ENCODE measurements around the gene NEK1.

NEK1 gene

GRCh38 chr4:169383724-169384123 lies 228.7 kb downstream of the NEK1 start:
- in situ Hi-C loops (cut with MboI; ENCODE audit: low sequenced_read_pairs): no loop called here

DNA sequence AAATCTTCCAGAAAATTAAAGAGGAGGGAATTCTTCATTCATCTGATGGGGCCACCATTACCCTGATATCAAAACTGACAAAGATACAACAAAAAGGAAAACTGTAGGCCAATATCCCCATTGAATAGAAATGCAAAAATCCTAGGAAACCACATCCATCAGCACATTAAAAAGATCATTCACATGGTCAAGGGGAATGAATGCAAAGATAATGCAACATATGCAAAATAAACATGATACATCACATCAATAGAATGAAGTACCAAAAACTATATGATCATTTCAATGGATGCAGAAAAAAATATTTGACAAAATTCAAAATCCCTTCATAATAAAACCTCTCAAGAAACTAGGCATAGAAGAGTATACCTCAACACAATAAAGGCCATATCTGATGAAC lies 232.7 kb downstream of the NEK1 start:
- in situ Hi-C loops (cut with MboI; ENCODE audit: low sequenced_read_pairs): no loop called here

GRCh38 chr4:169377367-169377766 lies 235.0 kb downstream of the NEK1 start:
- in situ Hi-C loops (cut with MboI; ENCODE audit: low sequenced_read_pairs): no loop called here

DNA sequence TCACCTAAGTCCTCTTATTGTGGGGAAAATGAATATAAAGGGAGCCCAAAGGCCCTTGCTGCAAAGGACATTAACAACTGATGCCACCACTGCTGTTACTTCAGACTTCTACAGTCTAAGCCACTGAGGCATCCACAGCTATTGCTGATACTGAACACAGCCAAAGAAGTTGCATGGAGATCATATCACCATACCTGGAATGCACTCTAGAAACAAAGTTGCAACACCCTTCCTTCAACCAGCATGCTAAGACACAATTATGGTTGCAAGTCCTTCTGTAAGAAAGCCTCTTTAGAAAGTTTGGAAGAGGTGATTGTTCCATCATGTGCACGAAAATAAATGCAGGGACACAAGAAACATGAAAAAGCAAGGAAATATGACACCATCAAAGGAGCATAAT lies 236.0 kb downstream of the NEK1 start:
- in situ Hi-C loops (cut with MboI; ENCODE audit: low sequenced_read_pairs): no loop called here

GRCh38 chr4:169372791-169373190 lies 239.6 kb downstream of the NEK1 start:
- in situ Hi-C loops (cut with MboI; ENCODE audit: low sequenced_read_pairs): no loop called here

DNA sequence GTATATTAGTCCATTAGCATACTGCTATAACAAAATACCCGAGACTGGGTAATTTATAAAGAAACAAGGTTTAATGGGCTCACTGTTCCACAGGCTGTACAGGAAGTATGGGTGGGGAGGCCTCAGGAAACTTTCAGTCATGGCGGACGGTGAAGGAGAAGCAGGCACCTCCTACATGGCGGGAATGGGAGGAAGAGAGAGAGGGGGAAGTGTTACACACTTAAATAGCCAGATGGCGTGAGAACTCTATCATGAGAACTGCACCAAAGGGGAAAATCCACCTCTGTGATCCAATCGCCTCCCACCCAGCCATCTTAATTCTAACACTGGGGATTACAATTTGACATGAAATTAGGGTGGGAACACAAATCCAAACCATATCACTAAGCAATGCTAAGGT lies 242.7 kb downstream of the NEK1 start:
- in situ Hi-C loops (cut with MboI; ENCODE audit: low sequenced_read_pairs): no loop called here

DNA sequence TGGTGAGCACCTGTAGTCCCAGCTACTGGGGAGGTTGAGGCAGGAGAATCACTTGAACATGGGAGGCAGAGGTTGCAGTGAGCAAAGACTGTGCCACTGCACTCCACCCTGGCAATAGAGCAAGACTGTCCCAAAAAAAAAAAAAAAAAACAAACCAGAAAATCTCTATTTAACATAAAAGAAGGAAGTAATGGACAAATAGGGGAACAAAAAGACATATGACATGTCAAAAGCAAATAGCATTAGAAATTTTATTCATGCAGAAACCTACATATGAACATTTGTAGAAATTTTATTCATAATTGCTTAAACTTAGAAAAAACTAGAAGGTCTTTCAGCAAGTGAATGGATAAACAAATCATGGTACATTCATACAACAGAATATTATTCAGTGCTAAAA lies 244.6 kb downstream of the NEK1 start:
- in situ Hi-C loops (cut with MboI; ENCODE audit: low sequenced_read_pairs): no loop called here

DNA sequence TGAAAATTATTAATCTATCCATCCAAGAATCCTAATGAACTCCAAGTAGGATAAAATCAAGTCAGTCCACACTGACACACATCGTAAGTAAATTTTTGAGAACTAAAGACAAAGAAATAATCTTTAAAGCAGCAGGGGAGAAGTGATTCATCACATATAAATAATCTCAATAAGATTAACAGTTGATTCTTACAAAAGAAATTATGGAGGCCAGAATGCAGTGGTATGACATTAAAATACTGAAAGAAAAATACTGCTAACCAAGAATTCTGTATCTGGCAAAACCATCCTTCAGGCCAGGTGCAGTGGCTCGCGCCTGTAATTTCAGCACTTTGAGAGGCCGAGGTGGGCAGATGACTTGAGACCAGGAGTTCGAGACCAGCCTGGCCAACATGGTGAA lies 245.6 kb downstream of the NEK1 start:
- in situ Hi-C loops (cut with MboI; ENCODE audit: low sequenced_read_pairs): no loop called here

DNA sequence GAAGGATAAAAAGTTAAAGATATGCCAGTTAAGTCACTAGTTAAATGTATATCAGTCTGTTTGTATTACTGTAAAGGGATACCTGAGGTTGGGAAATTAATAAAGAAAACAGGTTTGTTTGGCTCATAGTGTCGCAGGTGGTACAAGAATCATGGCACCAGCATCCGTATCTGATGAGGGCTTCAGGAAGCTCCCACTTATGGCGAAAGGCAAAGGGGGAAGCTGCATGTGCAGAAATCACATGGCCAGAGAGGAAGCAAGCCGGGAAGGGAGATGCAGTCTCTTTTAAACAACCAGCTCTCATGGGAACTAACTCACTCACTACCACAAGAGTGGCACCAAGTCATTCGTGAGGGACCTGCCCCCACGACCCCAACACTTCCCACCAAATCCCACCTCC lies 249.8 kb downstream of the NEK1 start:
- in situ Hi-C loops (cut with MboI; ENCODE audit: low sequenced_read_pairs): no loop called here

- in situ Hi-C loops (cut with MboI; ENCODE audit: low sequenced_read_pairs): no loop called here
These were observed 250.6 kb downstream of the NEK1 start for GRCh38 chr4:169361756-169362155.

GRCh38 chr4:169359961-169360360 lies 252.4 kb downstream of the NEK1 start:
- in situ Hi-C loops (cut with MboI; ENCODE audit: low sequenced_read_pairs): no loop called here

GRCh38 chr4:169352360-169352759 lies 260.0 kb downstream of the NEK1 start:
- in situ Hi-C loops (cut with MboI; ENCODE audit: low sequenced_read_pairs): no loop called here

DNA sequence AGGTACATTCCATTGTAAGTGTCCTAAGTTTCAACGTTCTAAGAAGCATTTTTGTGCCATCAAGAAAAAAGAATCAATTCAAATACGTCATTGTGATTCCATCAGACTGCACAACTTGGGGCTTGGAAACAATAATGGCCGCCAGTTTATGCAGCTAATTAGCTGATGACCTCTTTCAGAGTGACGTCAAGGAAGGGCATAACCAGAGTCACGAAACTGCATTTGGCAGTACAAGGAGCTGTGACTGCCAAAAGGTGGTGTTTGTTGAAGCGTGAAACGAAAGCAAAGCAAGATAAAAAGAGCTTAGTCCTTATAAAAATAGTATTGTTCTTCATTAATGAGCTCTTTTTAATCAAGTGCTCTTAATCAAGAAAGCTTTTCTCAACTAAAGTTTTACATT lies 260.5 kb downstream of the NEK1 start:
- in situ Hi-C loops (cut with MboI; ENCODE audit: low sequenced_read_pairs): no loop called here

DNA sequence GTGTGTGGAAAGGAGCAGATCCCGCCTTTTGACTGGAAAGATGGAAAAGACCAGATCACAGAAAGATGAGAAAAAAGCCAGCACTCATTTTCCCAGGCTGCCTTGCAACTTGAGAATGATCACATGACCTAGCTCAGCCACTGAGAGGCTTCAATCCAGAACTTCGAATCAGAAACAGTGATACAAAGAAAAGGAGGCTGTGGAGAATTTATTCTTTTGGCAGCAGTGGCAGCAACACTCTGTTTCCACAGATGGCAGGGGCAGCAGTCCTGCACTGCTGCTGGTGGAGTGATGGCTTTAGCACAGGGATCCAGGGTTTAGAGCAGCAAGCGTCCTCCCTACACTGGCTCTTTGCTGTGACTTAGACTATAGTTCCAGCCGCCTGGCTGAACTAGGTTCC lies 263.8 kb downstream of the NEK1 start:
- in situ Hi-C loops (cut with MboI; ENCODE audit: low sequenced_read_pairs): no loop called here

GRCh38 chr4:169346840-169347239 lies 265.5 kb downstream of the NEK1 start:
- in situ Hi-C loops (cut with MboI; ENCODE audit: low sequenced_read_pairs): no loop called here

DNA sequence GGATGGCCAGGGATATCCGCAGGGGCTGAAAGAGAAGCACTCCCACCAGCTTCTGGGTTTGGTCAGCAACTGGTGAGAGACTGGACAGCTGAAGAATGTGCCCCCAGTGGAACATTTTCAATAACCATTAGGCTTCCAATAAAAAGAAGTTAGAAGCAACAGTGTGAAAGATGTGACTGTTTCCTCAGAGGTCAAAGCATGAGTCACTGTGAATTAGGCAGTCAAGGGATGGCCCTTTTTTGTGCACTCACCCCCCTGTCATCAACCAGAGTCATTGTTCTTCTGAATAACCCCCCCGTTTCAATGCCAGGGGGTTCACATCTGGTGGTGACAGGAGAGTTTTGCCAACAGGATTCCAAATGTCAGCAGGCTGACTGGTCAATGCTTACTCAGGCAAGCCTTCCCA lies 267.1 kb downstream of the NEK1 start:
- in situ Hi-C loops (cut with MboI; ENCODE audit: low sequenced_read_pairs): no loop called here
